ENCODE measurements around the gene TMEM33.

DNA sequence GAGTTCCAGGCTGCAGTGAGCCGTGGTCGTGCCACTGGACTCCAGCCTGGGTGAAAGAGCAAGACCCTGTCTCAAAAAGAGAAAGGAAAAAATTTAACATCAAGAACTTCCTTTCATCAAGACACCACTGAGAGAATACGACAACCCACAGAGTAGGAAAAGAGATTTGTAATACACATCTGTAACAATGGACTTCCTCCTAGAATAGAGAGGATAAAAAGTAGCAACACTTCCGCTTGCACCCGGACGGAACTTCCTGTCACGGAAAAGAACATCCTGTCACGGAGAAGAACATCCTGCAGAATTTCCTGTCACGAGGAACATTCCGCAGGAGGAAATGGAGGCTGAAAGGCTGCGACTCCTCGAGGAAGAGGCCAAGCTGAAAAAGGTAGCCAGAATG, 46.2 kb downstream of the TMEM33 start, which contains the start of gene DCAF4L1:
- TF ChIP-seq POLR2A (IDR thresholded peaks at IDR 0.05) (no peak), EP300 (IDR thresholded peaks at IDR 0.05) (no peak)
- TF ChIP-seq, protein P1, sequence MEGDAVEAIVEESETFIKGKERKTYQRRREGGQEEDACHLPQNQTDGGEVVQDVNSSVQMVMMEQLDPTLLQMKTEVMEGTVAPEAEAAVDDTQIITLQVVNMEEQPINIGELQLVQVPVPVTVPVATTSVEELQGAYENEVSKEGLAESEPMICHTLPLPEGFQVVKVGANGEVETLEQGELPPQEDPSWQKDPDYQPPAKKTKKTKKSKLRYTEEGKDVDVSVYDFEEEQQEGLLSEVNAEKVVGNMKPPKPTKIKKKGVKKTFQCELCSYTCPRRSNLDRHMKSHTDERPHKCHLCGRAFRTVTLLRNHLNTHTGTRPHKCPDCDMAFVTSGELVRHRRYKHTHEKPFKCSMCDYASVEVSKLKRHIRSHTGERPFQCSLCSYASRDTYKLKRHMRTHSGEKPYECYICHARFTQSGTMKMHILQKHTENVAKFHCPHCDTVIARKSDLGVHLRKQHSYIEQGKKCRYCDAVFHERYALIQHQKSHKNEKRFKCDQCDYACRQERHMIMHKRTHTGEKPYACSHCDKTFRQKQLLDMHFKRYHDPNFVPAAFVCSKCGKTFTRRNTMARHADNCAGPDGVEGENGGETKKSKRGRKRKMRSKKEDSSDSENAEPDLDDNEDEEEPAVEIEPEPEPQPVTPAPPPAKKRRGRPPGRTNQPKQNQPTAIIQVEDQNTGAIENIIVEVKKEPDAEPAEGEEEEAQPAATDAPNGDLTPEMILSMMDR (IDR thresholded peaks at IDR 0.05): no peak
